COLO668 (cell line): Measurements from ENCODE around the gene LHFPL6.

Experiments used
- DNase-seq: peaks from one replicate; lab custom pipeline; 2025; ENCODE audit not compliant: unreplicated experiment; lab: John Stamatoyannopoulos, UW

Gene LHFPL6

GRCh38 chr13:39521701-39522100 is 81.3 kb downstream of the LHFPL6 start:
- DNase-seq, result no peak

GRCh38 chr13:39516096-39516495 is 86.9 kb downstream of the LHFPL6 start:
- no peak for DNase-seq

- DNase-seq, result no peak
These were observed 87.7 kb downstream of the LHFPL6 start for GRCh38 chr13:39515224-39515714.

- peak; percentile 61 for DNase-seq
These were observed 90.3 kb downstream of the LHFPL6 start for GRCh38 chr13:39512687-39513086.

GRCh38 chr13:39510316-39510695 is 92.7 kb downstream of the LHFPL6 start:
- peak; percentile 84 for DNase-seq

- peak; percentile 51 for DNase-seq
These were observed 93.2 kb downstream of the LHFPL6 start for GRCh38 chr13:39509616-39510315.

- DNase-seq, result no peak
These were observed 96.2 kb downstream of the LHFPL6 start for GRCh38 chr13:39506559-39507390.

GRCh38 chr13:39505151-39505550 is 97.8 kb downstream of the LHFPL6 start:
- DNase-seq, result no peak

GRCh38 chr13:39503048-39503447 is 99.9 kb downstream of the LHFPL6 start:
- no peak for DNase-seq

GRCh38 chr13:39501702-39502324 is 101.2 kb downstream of the LHFPL6 start:
- DNase-seq, result no peak

GRCh38 chr13:39499604-39500003 is 103.4 kb downstream of the LHFPL6 start:
- no peak for DNase-seq

- no peak for DNase-seq
These were observed 104.4 kb downstream of the LHFPL6 start for GRCh38 chr13:39498471-39499114.

GRCh38 chr13:39496506-39496905 is 106.5 kb downstream of the LHFPL6 start:
- peak; percentile 54 for DNase-seq

GRCh38 chr13:39494633-39495032 is 108.4 kb downstream of the LHFPL6 start:
- DNase-seq, result no peak

- no peak for DNase-seq
These were observed 109.0 kb downstream of the LHFPL6 start for GRCh38 chr13:39494006-39494405.

- DNase-seq, result no peak
These were observed 112.9 kb downstream of the LHFPL6 start for GRCh38 chr13:39490136-39490535.

- no peak for DNase-seq
These were observed 116.2 kb downstream of the LHFPL6 start for GRCh38 chr13:39486758-39487157.

- no peak for DNase-seq
These were observed 117.7 kb downstream of the LHFPL6 start for GRCh38 chr13:39485314-39485700.

- no peak for DNase-seq
These were observed 118.3 kb downstream of the LHFPL6 start for GRCh38 chr13:39484506-39485313.

GRCh38 chr13:39483326-39483725 is 119.7 kb downstream of the LHFPL6 start:
- DNase-seq, result no peak
